HFF-Myc (cell line): Measurements from ENCODE around the gene CDC6.

ENCODE experiments used
- DNase-seq: peaks from one replicate; pipeline ENCODE4 v3.0.0-alpha.2; 2011; ENCODE audit warnings: low read depth; ENCODE audit errors: extremely low read depth
- H3K4me3 ChIP-seq: replicated peaks from 2 replicates; pipeline ENCODE4 v1.5.1; 2011; ENCODE audit warnings: low read depth, mild to moderate bottlenecking, control low read depth, low read length
- CTCF ChIP-seq: IDR thresholded peaks from 2 replicates; pipeline ENCODE4 v1.5.1; 2012; ENCODE audit warnings: mild to moderate bottlenecking, low read depth, low read length, control low read depth; ENCODE audit errors: missing control alignments

CDC6 gene

GRCh38 chr17:40341808-40342503, 54.3 kb downstream of the CDC6 start:
- no peak for TF ChIP-seq CTCF
- H3K4me3 ChIP-seq: peak overlapping the region; percentile 42
- no peak for DNase-seq

GRCh38 chr17:40342504-40343218, 55.0 kb downstream of the CDC6 start:
- H3K4me3 ChIP-seq: peak overlapping the region; percentile 42
- TF ChIP-seq CTCF: no peak
- no peak for DNase-seq

GRCh38 chr17:40343219-40344119, 55.8 kb downstream of the CDC6 start:
- peak overlapping the region; percentile 42 for H3K4me3 ChIP-seq

GRCh38 chr17:40344421-40345160, 56.9 kb downstream of the CDC6 start:
- no peak for TF ChIP-seq CTCF
- DNase-seq: no peak
- H3K4me3 ChIP-seq: peak overlapping the region; percentile 46

More at GRCh38 chr17:40343219-40344119, 55.8 kb downstream of the CDC6 start:
- DNase-seq: no peak
- TF ChIP-seq CTCF: no peak

GRCh38 chr17:40345161-40345993, 57.7 kb downstream of the CDC6 start:
- peak overlapping the region; percentile 46 for H3K4me3 ChIP-seq
- no peak for TF ChIP-seq CTCF
- no peak for DNase-seq
